BJ (cell line): ENCODE data around the gene KMT5C. TPM values are rescaled to one million over a fixed set of nuclear protein-coding genes. Genes with fewer than 3 reads are reported as not detected.

Experiments used
- CTCF ChIA-PET: fragments of 350-600 bp; formaldehyde crosslinking; extraction: SDS; loops from one replicate; lab custom pipeline; 2021; ENCODE audit warnings: antibody characterized with exemption, inconsistent platforms; lab: Yijun Ruan, JAX
- POLR2A ChIA-PET: fragments of 300-600 bp; sonication (Branson Sonifier 250); formaldehyde crosslinking; extraction: SDS; loops from one replicate; lab custom pipeline; 2021; ENCODE audit warnings: antibody characterized with exemption; lab: Charles Lee
- DNase-seq: peaks from one replicate; pipeline ENCODE4 v3.0.0-alpha.2; 2011; ENCODE audit warnings: low read depth
- H3K27me3 ChIP-seq: 2 replicates; pipeline ENCODE4 v1.6.0; 2011; ENCODE audit warnings: low read length; ENCODE audit not compliant: control insufficient read depth, insufficient read depth
- H3K36me3 ChIP-seq: 2 replicates; pipeline ENCODE4 v1.5.1; 2011; ENCODE audit warnings: low read length; ENCODE audit not compliant: control insufficient read depth, insufficient read depth
- H3K4me3 ChIP-seq: 2 replicates; pipeline ENCODE4 v1.5.1; 2011; ENCODE audit warnings: low read depth, mild to moderate bottlenecking, control low read depth, low read length
- CTCF ChIP-seq: IDR thresholded peaks from 2 replicates; pipeline ENCODE4 v1.5.1; 2011; ENCODE audit warnings: low read depth, mild to moderate bottlenecking, control low read depth, inconsistent platforms, low read length, moderate library complexity; ENCODE audit not compliant: insufficient read depth
- polyA plus RNA-seq: library from polyadenylated mRNA; depleted of rRNA; stranded (reverse); fragments of >200 nt; gene quantifications from 2 replicates; pipeline ENCODE4 v1.2.3, GENCODE V29; 2011

KMT5C gene
- polyA plus RNA-seq, 1 experiment = 6.4 TPM

GRCh38 chr19:55310498-55310897 lies 29.2 kb upstream of the KMT5C start:
- TF ChIP-seq CTCF = no peak

GRCh38 chr19:55311397-55311796 lies 28.3 kb upstream of the KMT5C start:
- DNase-seq = no peak
- ChIA-PET CTCF (interaction anchor here (2.2 kb wide), 1 partner anchor 9 kb away, joined by 21 read pairs; no protein-coding TSS in a partner anchor), POLR2A (no interaction called here)
- peaks cover 9% of the 10 kb centered on the region for H3K36me3 ChIP-seq
- no peaks in the 10 kb centered on the region for H3K27me3 ChIP-seq
- TF ChIP-seq CTCF = no peak
- H3K4me3 ChIP-seq = no peak overlapping the region

More at GRCh38 chr19:55310498-55310897, 29.2 kb upstream of the KMT5C start:
- POLR2A ChIA-PET = no interaction called here
- Histone ChIP-seq H3K4me3 (no peak overlapping the region), H3K36me3 (peaks cover 16% of the 10 kb centered on the region), H3K27me3 (no peaks in the 10 kb centered on the region)
- DNase-seq = no peak
- CTCF ChIA-PET = interaction anchor here (1.8 kb wide), 1 partner anchor 29 kb away, joined by 5 read pairs; the partner anchor contains the start of gene KMT5C

- H3K4me3 ChIP-seq = no peak overlapping the region
- H3K36me3 ChIP-seq = peaks cover 5% of the 10 kb centered on the region
- TF ChIP-seq CTCF = no peak
- H3K27me3 ChIP-seq = no peaks in the 10 kb centered on the region
- ChIA-PET CTCF (interaction anchor here (1.5 to 2.2 kb wide), 2 partner anchors 10 to 72 kb away, joined by 3 to 21 read pairs; partner anchors contain the start of gene TMEM238), POLR2A (no interaction called here)
- no peak for DNase-seq
Observed at GRCh38 chr19:55311797-55312196, 27.9 kb upstream of the KMT5C start.

GRCh38 chr19:55312621-55313512 lies 26.8 kb upstream of the KMT5C start:
- POLR2A ChIA-PET = no interaction called here
- CTCF ChIA-PET = interaction anchor here (1.2 to 2.2 kb wide), 4 partner anchors 11 to 105 kb away, joined by 3 to 21 read pairs (median 5); partner anchors contain the start of gene TMEM238
- TF ChIP-seq CTCF = no peak
- DNase-seq = no peak
- H3K27me3 ChIP-seq = no peaks in the 10 kb centered on the region
- peaks cover 4% of the 10 kb centered on the region for H3K36me3 ChIP-seq
- H3K4me3 ChIP-seq = no peak overlapping the region

- CTCF ChIA-PET = interaction anchor here (5.0 kb wide), 1 partner anchor 13 kb away, joined by 30 read pairs; no protein-coding TSS in a partner anchor
Observed at GRCh38 chr19:55314396-55314795, 25.3 kb upstream of the KMT5C start.

More at GRCh38 chr19:55314396-55314795, 25.3 kb upstream of the KMT5C start:
- no peak for TF ChIP-seq CTCF
- POLR2A ChIA-PET = no interaction called here
- Histone ChIP-seq H3K4me3 (no peak overlapping the region), H3K36me3 (no peaks in the 10 kb centered on the region), H3K27me3 (no peaks in the 10 kb centered on the region)
- no peak for DNase-seq
